Activated CD4-positive, alpha-beta T cell treated with anti-CD3 and anti-CD28 coated beads, Interleukin-2, Interleukin-4, amounts not matched to agents 100 ng/mL and 50 ng/mL, durations not matched to agents 16 hours and 8 hours (primary cell): Measurements from ENCODE around the gene DIP2A.

ENCODE experiments used
- DNase-seq: peaks from one replicate; pipeline ENCODE4 v3.0.0-alpha.2; 2020; ENCODE audit warnings: low spot score

DIP2A gene

GRCh38 chr21:46538262-46538661 lies 79.6 kb downstream of the DIP2A start:
- DNase-seq = no peak

GRCh38 chr21:46538851-46539666 lies 80.4 kb downstream of the DIP2A start:
- no peak for DNase-seq

GRCh38 chr21:46540087-46540710 lies 81.5 kb downstream of the DIP2A start:
- no peak for DNase-seq

GRCh38 chr21:46542588-46543124 lies 84.0 kb downstream of the DIP2A start:
- no peak for DNase-seq

- no peak for DNase-seq
These were observed 84.6 kb downstream of the DIP2A start for GRCh38 chr21:46543306-46543705.

GRCh38 chr21:46544003-46544402 lies 85.3 kb downstream of the DIP2A start:
- no peak for DNase-seq

GRCh38 chr21:46544824-46545223 lies 86.1 kb downstream of the DIP2A start:
- DNase-seq = no peak

GRCh38 chr21:46545363-46545762 lies 86.7 kb downstream of the DIP2A start:
- DNase-seq = no peak

GRCh38 chr21:46545911-46546310 lies 87.2 kb downstream of the DIP2A start:
- DNase-seq = no peak

GRCh38 chr21:46546799-46547198 lies 88.1 kb downstream of the DIP2A start:
- no peak for DNase-seq

- no peak for DNase-seq
These were observed 91.0 kb downstream of the DIP2A start for GRCh38 chr21:46549650-46550049.

GRCh38 chr21:46550116-46550941 lies 91.6 kb downstream of the DIP2A start:
- DNase-seq = peak; percentile 9

- no peak for DNase-seq
These were observed 93.0 kb downstream of the DIP2A start for GRCh38 chr21:46551636-46552241.

GRCh38 chr21:46552274-46552673 lies 93.6 kb downstream of the DIP2A start:
- DNase-seq = no peak

- no peak for DNase-seq
These were observed 94.2 kb downstream of the DIP2A start for GRCh38 chr21:46552865-46553379.

GRCh38 chr21:46553993-46554392 lies 95.3 kb downstream of the DIP2A start:
- DNase-seq = no peak

- no peak for DNase-seq
These were observed 95.9 kb downstream of the DIP2A start for GRCh38 chr21:46554431-46555224.

- DNase-seq = no peak
These were observed 96.5 kb downstream of the DIP2A start for GRCh38 chr21:46555225-46555617.

- DNase-seq = no peak
These were observed 97.0 kb downstream of the DIP2A start for GRCh38 chr21:46555678-46556077.

GRCh38 chr21:46556802-46557201 lies 98.1 kb downstream of the DIP2A start:
- no peak for DNase-seq

GRCh38 chr21:46557469-46557868 lies 98.8 kb downstream of the DIP2A start:
- no peak for DNase-seq
